Osteoblast (primary cell): ENCODE measurements around the gene ASTN2. TPM values are rescaled to one million over a fixed set of nuclear protein-coding genes. Genes with fewer than 3 reads are reported as not detected.

Source experiments
- DNase-seq: peaks from one replicate; pipeline ENCODE4 v3.0.0; 2011; ENCODE audit warnings: low spot score, mixed read lengths; ENCODE audit not compliant: insufficient read length; ENCODE audit errors: missing footprints
- H2AFZ ChIP-seq: 2 replicates; pipeline ENCODE4 v1.6.0; 2011; ENCODE audit warnings: mild to moderate bottlenecking, low read length
- H3K27ac ChIP-seq: 2 replicates; pipeline ENCODE4 v1.5.1; 2011; ENCODE audit warnings: mild to moderate bottlenecking, low read depth, low read length, moderate library complexity
- H3K27me3 ChIP-seq: 2 replicates; pipeline ENCODE4 v1.6.0; 2012; ENCODE audit warnings: mild to moderate bottlenecking, control low read depth, inconsistent platforms, low read length, moderate library complexity; ENCODE audit not compliant: insufficient read depth
- H3K36me3 ChIP-seq: 2 replicates; pipeline ENCODE4 v1.5.1; 2011; ENCODE audit warnings: mild to moderate bottlenecking, low read length, control low read depth, moderate library complexity; ENCODE audit not compliant: insufficient read depth
- H3K4me1 ChIP-seq: 2 replicates; pipeline ENCODE4 v1.5.1; 2011; ENCODE audit warnings: mild to moderate bottlenecking, low read length, control low read depth, moderate library complexity; ENCODE audit not compliant: insufficient read depth
- H3K4me2 ChIP-seq: 2 replicates; pipeline ENCODE4 v1.6.0; 2011; ENCODE audit warnings: mild to moderate bottlenecking, low read length; ENCODE audit not compliant: insufficient read depth
- H3K4me3 ChIP-seq: fragments of 200-600 bp; sonication (generic); 3 replicates; pipeline ENCODE4 v1.5.1; 2012; ENCODE audit warnings: mild to moderate bottlenecking, low read length, inconsistent platforms; ENCODE audit not compliant: insufficient read depth
- H3K79me2 ChIP-seq: 2 replicates; pipeline ENCODE4 v1.6.0; 2012; ENCODE audit warnings: mild to moderate bottlenecking, low read length, control low read depth, inconsistent platforms; ENCODE audit not compliant: insufficient read depth
- H3K9me3 ChIP-seq: 2 replicates; pipeline ENCODE4 v1.5.1; 2011; ENCODE audit warnings: low read depth, low read length, control low read depth
- H4K20me1 ChIP-seq: 2 replicates; pipeline ENCODE4 v1.6.0; 2012; ENCODE audit warnings: mild to moderate bottlenecking, low read length, control low read depth; ENCODE audit not compliant: insufficient read depth
- total RNA-seq: library from RNA; depleted of rRNA; stranded (reverse); fragments of >200 nt; gene quantifications from 2 replicates; pipeline ENCODE4 v1.2.3, GENCODE V29; 2012
- TF ChIP-seq, protein P1 (sequence below): IDR thresholded peaks from 2 replicates; pipeline ENCODE4 v1.5.1; 2011; ENCODE audit warnings: mild to moderate bottlenecking, low read depth, low read length, moderate library complexity; ENCODE audit errors: extremely low read depth

ASTN2 gene
- total RNA-seq, 1 donor, result 4.7 TPM

GRCh38 chr9:116403171-116403570 is 1011.7 kb downstream of the ASTN2 start:
- TF ChIP-seq, protein P1, sequence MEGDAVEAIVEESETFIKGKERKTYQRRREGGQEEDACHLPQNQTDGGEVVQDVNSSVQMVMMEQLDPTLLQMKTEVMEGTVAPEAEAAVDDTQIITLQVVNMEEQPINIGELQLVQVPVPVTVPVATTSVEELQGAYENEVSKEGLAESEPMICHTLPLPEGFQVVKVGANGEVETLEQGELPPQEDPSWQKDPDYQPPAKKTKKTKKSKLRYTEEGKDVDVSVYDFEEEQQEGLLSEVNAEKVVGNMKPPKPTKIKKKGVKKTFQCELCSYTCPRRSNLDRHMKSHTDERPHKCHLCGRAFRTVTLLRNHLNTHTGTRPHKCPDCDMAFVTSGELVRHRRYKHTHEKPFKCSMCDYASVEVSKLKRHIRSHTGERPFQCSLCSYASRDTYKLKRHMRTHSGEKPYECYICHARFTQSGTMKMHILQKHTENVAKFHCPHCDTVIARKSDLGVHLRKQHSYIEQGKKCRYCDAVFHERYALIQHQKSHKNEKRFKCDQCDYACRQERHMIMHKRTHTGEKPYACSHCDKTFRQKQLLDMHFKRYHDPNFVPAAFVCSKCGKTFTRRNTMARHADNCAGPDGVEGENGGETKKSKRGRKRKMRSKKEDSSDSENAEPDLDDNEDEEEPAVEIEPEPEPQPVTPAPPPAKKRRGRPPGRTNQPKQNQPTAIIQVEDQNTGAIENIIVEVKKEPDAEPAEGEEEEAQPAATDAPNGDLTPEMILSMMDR, result no peak
- no peaks in the 10 kb centered on the region for H3K27me3 ChIP-seq
- DNase-seq, result no peak
- no peaks in the 10 kb centered on the region for H3K36me3 ChIP-seq
- no peaks in the 10 kb centered on the region for H3K79me2 ChIP-seq
- H3K4me1 ChIP-seq, result no peaks in the 10 kb centered on the region
- H3K4me2 ChIP-seq, result no peak overlapping the region
- H4K20me1 ChIP-seq, result no peaks in the 10 kb centered on the region
- no peak overlapping the region for H2AFZ ChIP-seq
- H3K9me3 ChIP-seq, result no peaks in the 10 kb centered on the region
- no peak overlapping the region for H3K27ac ChIP-seq
- no peak overlapping the region for H3K4me3 ChIP-seq

DNA sequence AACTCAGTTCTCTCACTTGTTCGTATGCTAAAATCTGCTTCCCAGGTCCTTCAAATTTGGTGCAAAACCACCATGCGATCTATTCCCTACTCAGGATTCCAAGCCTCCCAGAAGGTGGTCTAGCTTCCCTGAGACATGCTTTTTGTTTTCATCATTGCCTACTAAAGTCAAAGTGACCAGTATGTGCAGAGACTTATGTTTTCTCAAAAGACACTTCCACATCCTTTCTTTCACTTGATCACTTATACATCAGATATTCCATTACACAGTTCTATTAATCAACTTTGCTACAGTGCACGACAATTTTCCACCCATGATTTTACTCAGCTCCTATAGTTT is 1019.2 kb downstream of the ASTN2 start:
- no peak overlapping the region for H3K27ac ChIP-seq
- H3K79me2 ChIP-seq, result no peaks in the 10 kb centered on the region
- no peak for DNase-seq
- TF ChIP-seq, protein P1, result no peak
- no peaks in the 10 kb centered on the region for H3K9me3 ChIP-seq
- H3K4me2 ChIP-seq, result no peak overlapping the region
- no peak overlapping the region for H3K4me3 ChIP-seq
- H4K20me1 ChIP-seq, result no peaks in the 10 kb centered on the region
- no peak overlapping the region for H2AFZ ChIP-seq
- no peaks in the 10 kb centered on the region for H3K27me3 ChIP-seq
- H3K4me1 ChIP-seq, result peaks cover 13% of the 10 kb centered on the region
- peaks cover 16% of the 10 kb centered on the region for H3K36me3 ChIP-seq

- Histone ChIP-seq H3K27me3 (no peaks in the 10 kb centered on the region), H2AFZ (no peak overlapping the region), H4K20me1 (no peaks in the 10 kb centered on the region), H3K36me3 (peaks cover 19% of the 10 kb centered on the region), H3K4me1 (peaks cover 13% of the 10 kb centered on the region), H3K4me3 (no peak overlapping the region), H3K27ac (no peak overlapping the region), H3K9me3 (no peaks in the 10 kb centered on the region), H3K79me2 (no peaks in the 10 kb centered on the region), H3K4me2 (no peak overlapping the region)
- TF ChIP-seq, protein P1, result no peak
- DNase-seq, result no peak
These were observed 1019.8 kb downstream of the ASTN2 start for GRCh38 chr9:116394894-116395698.

GRCh38 chr9:116394070-116394469 is 1020.8 kb downstream of the ASTN2 start:
- H3K27me3 ChIP-seq, result no peaks in the 10 kb centered on the region
- no peak overlapping the region for H3K4me3 ChIP-seq
- no peak overlapping the region for H3K27ac ChIP-seq
- TF ChIP-seq, protein P1, result no peak
- no peaks in the 10 kb centered on the region for H4K20me1 ChIP-seq
- H2AFZ ChIP-seq, result no peak overlapping the region
- DNase-seq, result no peak
- no peak overlapping the region for H3K4me2 ChIP-seq
- peaks cover 13% of the 10 kb centered on the region for H3K4me1 ChIP-seq
- H3K79me2 ChIP-seq, result no peaks in the 10 kb centered on the region
- peaks cover 19% of the 10 kb centered on the region for H3K36me3 ChIP-seq
- no peaks in the 10 kb centered on the region for H3K9me3 ChIP-seq
